H1 (cell line): ENCODE results near the gene TEX22. TPM values are rescaled to one million over a fixed set of nuclear protein-coding genes. Genes with fewer than 3 reads are reported as not detected.

ENCODE experiments used
- CTCF ChIA-PET: fragments of 300-600 bp; sonication (Branson Sonifier 250); formaldehyde crosslinking; loops from one replicate; lab custom pipeline; 2021; ENCODE audit not compliant: partially characterized antibody; lab: Charles Lee
- POLR2A ChIA-PET: fragments of 300-600 bp; sonication (Branson Sonifier 250); formaldehyde crosslinking; loops from one replicate; lab custom pipeline; 2021; ENCODE audit warnings: inconsistent platforms; ENCODE audit not compliant: partially characterized antibody; lab: Charles Lee
- DNase-seq, 2 experiments: peaks; one replicate each; pipeline versions ENCODE4 v3.0.0 to v3.0.0-alpha.2; 2010 to 2022; ENCODE audit warnings: low spot score in 2 of 2, low read depth in 1 of 2, mixed read lengths in 1 of 2
- FAIRE-seq: peaks from 2 replicates; lab custom pipeline; 2011; peaks lifted over from hg19 to GRCh38; lab: Jason Lieb, UNC
- H2AFZ ChIP-seq: 2 replicates; pipeline ENCODE4 v1.8.1; 2012; ENCODE audit warnings: low read length, inconsistent platforms
- H2AK5ac ChIP-seq: 2 replicates; pipeline ENCODE4 v1.6.1; 2013; ENCODE audit warnings: low read depth, low read length
- H2BK120ac ChIP-seq: replicated peaks from 2 replicates; pipeline ENCODE3; 2013; ENCODE audit warnings: low read depth, low read length, inconsistent platforms
- H2BK12ac ChIP-seq: 2 replicates; pipeline ENCODE4 v1.6.1; 2013; ENCODE audit warnings: low read depth, low read length
- H2BK15ac ChIP-seq: 2 replicates; pipeline ENCODE4 v1.6.1; 2013; ENCODE audit warnings: low read length
- H2BK20ac ChIP-seq: 2 replicates; pipeline ENCODE4 v1.6.1; 2013; ENCODE audit warnings: low read length
- H2BK5ac ChIP-seq: 2 replicates; pipeline ENCODE4 v1.6.1; 2013; ENCODE audit warnings: low read depth, low read length
- H3K14ac ChIP-seq: 2 replicates; pipeline ENCODE4 v1.6.1; 2013; ENCODE audit warnings: inconsistent platforms; ENCODE audit not compliant: insufficient read length
- H3K18ac ChIP-seq: 2 replicates; pipeline ENCODE4 v1.6.1; 2013; ENCODE audit warnings: low read length; ENCODE audit errors: extremely low read depth
- H3K23ac ChIP-seq: 2 replicates; pipeline ENCODE4 v1.6.1; 2013; ENCODE audit warnings: inconsistent platforms; ENCODE audit not compliant: insufficient read length
- H3K23me2 ChIP-seq: 2 replicates; pipeline ENCODE4 v1.6.1; 2013; ENCODE audit warnings: low read depth, low read length
- H3K27ac ChIP-seq: 2 replicates; pipeline ENCODE4 v1.6.1; 2011; ENCODE audit warnings: low read depth, low read length, inconsistent platforms
- H3K27me3 ChIP-seq, 4 experiments: replicated peaks in 1 of 4; 1 replicate in 1 of 4; 2 replicates in 3 of 4; pipeline versions ENCODE4 v1.6.1 to v1.8.1; 2011 to 2013; ENCODE audit warnings: low read length in 3 of 4, mild to moderate bottlenecking in 3 of 4, inconsistent platforms in 2 of 4, mixed read lengths in 2 of 4, moderate library complexity in 1 of 4; ENCODE audit not compliant: control insufficient read depth in 3 of 4, insufficient read depth in 3 of 4; ENCODE audit errors: extremely low read depth in 1 of 4
- H3K36me3 ChIP-seq, 4 experiments: 2 replicates each; pipeline versions ENCODE4 v1.6.1 to v1.8.1; 2011 to 2013; ENCODE audit warnings: mild to moderate bottlenecking in 4 of 4, low read length in 3 of 4, moderate library complexity in 2 of 4, control low read depth in 1 of 4, inconsistent platforms in 1 of 4; ENCODE audit not compliant: insufficient read depth in 4 of 4, control insufficient read depth in 2 of 4
- H3K4ac ChIP-seq: replicated peaks from 2 replicates; pipeline ENCODE3; 2013; ENCODE audit warnings: low read length, low read depth, mixed read lengths, inconsistent platforms; ENCODE audit not compliant: insufficient read length
- H3K4me1 ChIP-seq, 4 experiments: replicated peaks in 1 of 4; 1 replicate in 1 of 4; 2 replicates in 3 of 4; pipeline versions ENCODE4 v1.6.1 to v1.8.1; 2011 to 2013; ENCODE audit warnings: low read length in 3 of 4, inconsistent platforms in 2 of 4, mixed read lengths in 1 of 4; ENCODE audit not compliant: insufficient read depth in 4 of 4, control insufficient read depth in 3 of 4
- H3K4me2 ChIP-seq, 2 experiments: 2 replicates each; pipeline versions ENCODE4 v1.6.1 to v1.8.1; 2011 to 2013; ENCODE audit warnings: low read depth in 2 of 2, low read length in 2 of 2, control low read depth in 1 of 2, inconsistent platforms in 1 of 2, mild to moderate bottlenecking in 1 of 2; ENCODE audit not compliant: insufficient read depth in 1 of 2
- H3K4me3 ChIP-seq, 4 experiments: fragments of 200-600, 300-600 bp in 1 of 4; sonication (generic), shearing (Covaris generic), sonication (Bioruptor Twin) in 1 of 4; 2 replicates each; pipeline versions ENCODE4 v1.5.1 to v1.8.1; 2011 to 2016; ENCODE audit warnings: low read length in 4 of 4, low read depth in 3 of 4, control low read depth in 2 of 4, inconsistent platforms in 2 of 4, mild to moderate bottlenecking in 2 of 4, mixed read lengths in 1 of 4, moderate library complexity in 1 of 4; ENCODE audit not compliant: insufficient read depth in 2 of 4; ENCODE audit errors: extremely low read depth in 1 of 4
- H3K56ac ChIP-seq: replicated peaks from 2 replicates; pipeline ENCODE3; 2013; ENCODE audit warnings: low read depth, mild to moderate bottlenecking, mixed read lengths, low read length, inconsistent platforms; ENCODE audit not compliant: insufficient read length
- H3K79me1 ChIP-seq: 2 replicates; pipeline ENCODE4 v1.6.1; 2013; ENCODE audit warnings: low read depth, low read length, control low read depth
- H3K79me2 ChIP-seq, 2 experiments: 2 replicates each; pipeline versions ENCODE4 v1.6.1 to v1.8.1; 2012 to 2013; ENCODE audit warnings: low read length in 2 of 2, mild to moderate bottlenecking in 2 of 2, inconsistent platforms in 1 of 2; ENCODE audit not compliant: insufficient read depth in 2 of 2, control insufficient read depth in 1 of 2
- H3K9ac ChIP-seq, 4 experiments: replicated peaks in 1 of 4; 1 replicate in 1 of 4; 2 replicates in 3 of 4; pipeline versions ENCODE4 v1.6.1 to v1.8.1; 2011 to 2013; ENCODE audit warnings: low read depth in 3 of 4, low read length in 3 of 4, control low read depth in 2 of 4, mild to moderate bottlenecking in 2 of 4, moderate library complexity in 2 of 4, inconsistent platforms in 1 of 4; ENCODE audit errors: extremely low read depth in 1 of 4
- H3K9me3 ChIP-seq, 2 experiments: 2 replicates each; pipeline versions ENCODE4 v1.6.1 to v1.8.1; 2012 to 2013; ENCODE audit warnings: mild to moderate bottlenecking in 2 of 2, moderate library complexity in 2 of 2, control low read depth in 1 of 2, inconsistent platforms in 1 of 2, low read depth in 1 of 2, low read length in 1 of 2, mixed read lengths in 1 of 2; ENCODE audit not compliant: insufficient read depth in 2 of 2
- H4K20me1 ChIP-seq, 2 experiments: replicated peaks in 1 of 2; 2 replicates each; pipeline versions ENCODE3 to v1.8.1; 2011 to 2013; ENCODE audit warnings: inconsistent platforms in 2 of 2, low read length in 2 of 2, mild to moderate bottlenecking in 1 of 2; ENCODE audit not compliant: insufficient read depth in 2 of 2, control insufficient read depth in 1 of 2
- H4K5ac ChIP-seq: 2 replicates; pipeline ENCODE4 v1.6.1; 2013; ENCODE audit warnings: low read length, low read depth, mixed read lengths, inconsistent platforms; ENCODE audit not compliant: insufficient read length
- H4K8ac ChIP-seq: 2 replicates; pipeline ENCODE4 v1.8.0; 2013; ENCODE audit warnings: mild to moderate bottlenecking, moderate library complexity, low read length, inconsistent platforms; ENCODE audit not compliant: insufficient read depth; ENCODE audit errors: extremely low read depth
- H4K91ac ChIP-seq: replicated peaks from 2 replicates; pipeline ENCODE3; 2013; ENCODE audit warnings: low read length, mixed read lengths, inconsistent platforms; ENCODE audit not compliant: insufficient read length
- CREB1 ChIP-seq: IDR thresholded peaks from 2 replicates; pipeline ENCODE4 v1.6.1; 2012; ENCODE audit warnings: inconsistent platforms
- WGBS, 2 experiments: shearing (Covaris generic) in 1 of 2; methylation state at CpG; one replicate each; pipeline versions ENCODE4 v1.1.6 to v1.1.7; 2013 to 2015; ENCODE audit warnings: low lambda C conversion rate in 2 of 2, mixed read lengths in 2 of 2, inconsistent platforms in 1 of 2, low coverage in 1 of 2, missing lambda C conversion rate in 1 of 2; ENCODE audit not compliant: insufficient replicate concordance in 2 of 2, insufficient coverage in 1 of 2, insufficient read length in 1 of 2; ENCODE audit errors: extremely low coverage in 1 of 2, missing lambda C conversion rate in 1 of 2; 5-methylcytosine and 5-hydroxymethylcytosine counted together
- polyA plus RNA-seq, 7 experiments: library from polyadenylated mRNA; depleted of rRNA in 3 of 7; stranded (reverse) in 5 of 7; unstranded in 2 of 7; fragments of >200 nt in 5 of 7; fragments of 200-250 nt in 2 of 7; gene quantifications; 1 replicate in 5 of 7; 2 replicates in 1 of 7; 4 replicates in 1 of 7; pipeline versions ENCODE4 v1.2.1 to v1.2.3, GENCODE V29; 2011 to 2013; ENCODE audit warnings: missing spikeins in 2 of 7, mixed read lengths in 2 of 7
- total RNA-seq: library from RNA; stranded (reverse); fragmentation: NEBNext Ultra II Directional; extraction: Animal tissue kit (Norgen Biotek cat#: 25700); gene quantifications from 2 replicates; pipeline ENCODE4 v1.2.1, GENCODE V29; 2021

Gene TEX22
- total and polyA plus RNA-seq, 2 of the 8 experiments (the other 6 are each of a cell fraction or from before 2014, with no cell fraction given), result 0.24 to 0.39 TPM

GRCh38 chr14:105413544-105413886 is 15.2 kb downstream of the TEX22 start:
- no peak for DNase-seq
- H3K79me2 ChIP-seq, result no peaks in the 10 kb centered on the region
- H2BK120ac ChIP-seq, result no peak overlapping the region
- H3K79me1 ChIP-seq, result 0 out of 2 replicates have a peak, but pooled peaks cover 3% of the 10 kb centered on the region
- 100% methylated on average over 2 of the region's 2 CpGs; no CpG with 5 or more reads in 1 of the 2 experiments for WGBS, 2 experiments
- H3K27ac ChIP-seq, result no peak overlapping the region
- no peak overlapping the region for H2BK12ac ChIP-seq
- H3K4me1 ChIP-seq, result peaks cover 0 to 9% (median 7%) of the 10 kb centered on the region in 4 experiments; a peak in 6 of 7 replicates
- H3K56ac ChIP-seq, result no peak overlapping the region
- H4K8ac ChIP-seq, result peak overlapping the region; percentile 11; the same call in 1 of the 2 replicates
- no peak overlapping the region for H3K4ac ChIP-seq
- H3K9ac ChIP-seq, result no peak overlapping the region
- H3K9me3 ChIP-seq, result no peaks in the 10 kb centered on the region
- H4K91ac ChIP-seq, result no peak overlapping the region
- ChIA-PET CTCF (interaction anchor here (0.7 to 1.5 kb wide), 5 partner anchors 10 to 78 kb away, joined by 3 to 5 read pairs (median 3); partner anchors contain the start of gene TEDC1), POLR2A (interaction anchor here (0.7 to 1.8 kb wide), 2 partner anchors 11 to 62 kb away, joined by 3 read pairs; no protein-coding TSS in a partner anchor)
- H3K23ac ChIP-seq, result no peak overlapping the region
- no peak overlapping the region for H3K4me3 ChIP-seq
- H3K23me2 ChIP-seq, result peaks cover 11% of the 10 kb centered on the region; the same call in 1 of the 2 replicates
- no peak overlapping the region for H2BK5ac ChIP-seq
- no peak for TF ChIP-seq CREB1
- no peak overlapping the region for H3K18ac ChIP-seq
- no peak overlapping the region for H2BK15ac ChIP-seq
- H3K27me3 ChIP-seq, result peaks cover 8 to 48% (median 42%) of the 10 kb centered on the region in 4 experiments
- peaks cover 0 to 8% of the 10 kb centered on the region in 2 experiments for H4K20me1 ChIP-seq
- H3K14ac ChIP-seq, result no peak overlapping the region
- no peak overlapping the region for H2AFZ ChIP-seq
- no peak overlapping the region for H2AK5ac ChIP-seq
- H3K4me2 ChIP-seq, result no peak overlapping the region
- FAIRE-seq, result no peak
- H2BK20ac ChIP-seq, result no peak overlapping the region
- no peak overlapping the region for H4K5ac ChIP-seq
- H3K36me3 ChIP-seq, result no peaks in the 10 kb centered on the region; a peak in 1 of 8 replicates
